ENCODE data around the gene ACTN1.
"Not testable (repeated sequence)": the region's sequence is repeated elsewhere in the genome, so short reads cannot be mapped to it uniquely, and the experiment has no call there.

The ACTN1 gene

DNA sequence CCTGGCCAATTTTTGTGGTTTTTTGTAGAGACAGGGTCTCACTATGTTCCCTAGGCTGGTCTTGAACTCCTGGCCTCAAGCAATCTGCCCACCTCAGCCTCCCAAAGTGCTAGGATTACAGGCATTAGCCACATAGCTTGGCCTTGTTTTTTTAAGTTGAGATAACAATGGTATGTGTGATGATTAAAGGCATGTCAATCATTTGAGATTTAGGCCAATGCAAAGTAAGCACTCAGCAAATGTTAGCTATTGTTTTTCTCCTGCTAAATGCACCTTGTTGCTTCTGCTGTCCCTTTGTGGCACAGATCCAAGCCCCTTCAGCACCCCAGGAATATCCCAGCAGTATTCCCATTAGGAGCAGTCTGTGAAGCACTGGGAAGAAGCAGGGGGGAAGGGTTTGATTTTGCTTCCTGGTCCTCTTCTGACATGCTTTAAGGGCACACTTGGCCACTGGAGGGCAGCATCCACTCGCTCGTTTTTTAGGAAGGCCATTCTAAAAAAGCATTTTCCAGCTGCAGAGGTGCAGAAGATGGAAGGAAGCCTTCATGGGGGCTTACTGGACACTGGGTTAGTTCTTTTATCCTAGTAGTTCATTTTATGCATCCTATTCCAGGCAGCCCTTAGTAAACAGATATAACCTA, 116.0 kb downstream of the ACTN1 start:
- TF ChIP-seq, protein P1, sequence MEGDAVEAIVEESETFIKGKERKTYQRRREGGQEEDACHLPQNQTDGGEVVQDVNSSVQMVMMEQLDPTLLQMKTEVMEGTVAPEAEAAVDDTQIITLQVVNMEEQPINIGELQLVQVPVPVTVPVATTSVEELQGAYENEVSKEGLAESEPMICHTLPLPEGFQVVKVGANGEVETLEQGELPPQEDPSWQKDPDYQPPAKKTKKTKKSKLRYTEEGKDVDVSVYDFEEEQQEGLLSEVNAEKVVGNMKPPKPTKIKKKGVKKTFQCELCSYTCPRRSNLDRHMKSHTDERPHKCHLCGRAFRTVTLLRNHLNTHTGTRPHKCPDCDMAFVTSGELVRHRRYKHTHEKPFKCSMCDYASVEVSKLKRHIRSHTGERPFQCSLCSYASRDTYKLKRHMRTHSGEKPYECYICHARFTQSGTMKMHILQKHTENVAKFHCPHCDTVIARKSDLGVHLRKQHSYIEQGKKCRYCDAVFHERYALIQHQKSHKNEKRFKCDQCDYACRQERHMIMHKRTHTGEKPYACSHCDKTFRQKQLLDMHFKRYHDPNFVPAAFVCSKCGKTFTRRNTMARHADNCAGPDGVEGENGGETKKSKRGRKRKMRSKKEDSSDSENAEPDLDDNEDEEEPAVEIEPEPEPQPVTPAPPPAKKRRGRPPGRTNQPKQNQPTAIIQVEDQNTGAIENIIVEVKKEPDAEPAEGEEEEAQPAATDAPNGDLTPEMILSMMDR (IDR thresholded peaks at IDR 0.05), result peak; percentile 72
- peaks cover 4% of the 10 kb centered on the region for H3K27me3 Mint-ChIP-seq (ENCODE audit: low read depth, poor library complexity)
- H3K27ac Mint-ChIP-seq, result no peak overlapping the region
- H3K36me3 Mint-ChIP-seq (ENCODE audit: low read depth), result peaks cover 8% of the 10 kb centered on the region
- H3K4me3 Mint-ChIP-seq, result no peak overlapping the region
- H3K4me1 Mint-ChIP-seq, result peaks cover 10% of the 10 kb centered on the region
- peak; percentile 80 for DNase-seq
- H3K9me3 Mint-ChIP-seq, result peaks cover 16% of the 10 kb centered on the region

DNA sequence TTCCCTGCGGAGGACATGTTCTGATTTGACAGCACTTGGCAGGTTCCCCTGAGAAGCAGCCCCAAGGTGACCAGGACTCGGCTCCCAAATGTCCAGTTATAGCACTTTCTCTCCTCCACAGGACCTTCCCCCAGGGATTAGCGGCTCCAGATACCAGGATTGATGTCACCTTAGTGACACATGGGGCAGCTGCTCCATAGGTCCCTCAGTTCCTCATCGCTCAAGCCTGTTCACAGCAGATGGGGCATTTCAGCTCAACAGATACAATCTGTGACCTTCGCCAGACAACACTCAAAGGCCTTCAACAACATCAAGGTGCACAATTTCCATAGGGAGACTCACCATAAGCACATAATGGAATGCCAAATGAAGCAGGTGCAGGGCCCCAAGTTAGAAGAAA, 118.3 kb downstream of the ACTN1 start:
- peaks cover 15% of the 10 kb centered on the region for H3K9me3 Mint-ChIP-seq

DNA sequence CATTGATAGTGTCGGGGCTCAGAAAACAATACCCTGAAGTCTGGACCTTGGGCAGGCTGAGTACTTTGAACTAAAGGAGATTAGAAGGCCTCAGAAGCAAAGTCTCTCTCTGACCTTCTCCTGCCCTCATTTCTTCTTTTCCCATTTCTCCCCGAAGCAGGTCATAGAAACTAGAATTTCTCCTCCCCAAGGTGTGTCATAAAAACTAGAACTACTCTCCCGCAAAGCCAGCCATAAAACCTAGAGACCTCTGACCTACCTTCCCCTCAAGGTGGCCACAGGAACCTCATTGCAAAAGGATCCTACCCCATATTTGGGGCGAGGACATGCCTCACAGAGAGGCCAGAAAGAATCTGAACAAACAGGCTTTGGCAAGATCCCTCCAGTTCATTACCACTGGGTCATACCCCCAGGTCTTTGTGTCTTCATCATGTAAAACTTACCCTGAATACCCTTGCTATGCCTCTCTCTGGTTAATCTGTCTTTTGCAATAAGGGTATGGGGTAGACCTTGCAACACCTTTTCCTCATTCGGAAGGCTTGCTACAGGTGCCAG, 121.5 kb downstream of the ACTN1 start:
- DNase-seq, result no peak
- peaks cover 4% of the 10 kb centered on the region for H3K27me3 Mint-ChIP-seq (ENCODE audit: low read depth, poor library complexity)
- peaks cover 27% of the 10 kb centered on the region for H3K4me1 Mint-ChIP-seq
- H3K9me3 Mint-ChIP-seq, result peaks cover 7% of the 10 kb centered on the region
- TF ChIP-seq, protein P1 (IDR thresholded peaks at IDR 0.05), result no peak
- H3K27ac Mint-ChIP-seq, result peak overlapping the region; percentile 26
- no peak overlapping the region for H3K4me3 Mint-ChIP-seq
- H3K36me3 Mint-ChIP-seq (ENCODE audit: low read depth), result peaks cover 8% of the 10 kb centered on the region

More for the DNA sequence above, 118.3 kb downstream of the ACTN1 start:
- H3K4me3 Mint-ChIP-seq, result no peak overlapping the region
- H3K27ac Mint-ChIP-seq, result no peak overlapping the region
- H3K36me3 Mint-ChIP-seq (ENCODE audit: low read depth), result peaks cover 7% of the 10 kb centered on the region
- no peak for DNase-seq
- H3K4me1 Mint-ChIP-seq, result peaks cover 26% of the 10 kb centered on the region
- TF ChIP-seq, protein P1 (IDR thresholded peaks at IDR 0.05), result no peak
- H3K27me3 Mint-ChIP-seq (ENCODE audit: low read depth, poor library complexity), result peaks cover 3% of the 10 kb centered on the region

DNA sequence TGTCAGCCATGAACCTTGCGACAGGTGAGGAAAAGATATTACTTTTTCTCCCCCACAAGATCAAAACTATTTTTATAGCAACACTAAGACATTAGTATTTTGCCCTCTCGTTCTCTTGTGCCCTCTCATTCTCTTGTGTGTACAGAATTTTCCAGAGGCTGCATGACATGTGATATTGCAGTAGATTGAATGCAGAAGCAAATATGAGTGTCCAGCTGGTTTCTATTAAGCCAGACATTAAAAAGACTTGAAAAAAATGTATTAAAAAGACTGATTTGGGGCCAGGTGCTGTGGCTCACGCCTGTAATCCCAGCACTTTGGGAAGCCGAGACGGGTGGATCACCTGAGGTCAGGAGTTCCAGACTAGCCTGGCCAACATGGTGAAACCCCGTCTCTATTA, 122.5 kb downstream of the ACTN1 start:
- no peak overlapping the region for H3K27ac Mint-ChIP-seq

DNA sequence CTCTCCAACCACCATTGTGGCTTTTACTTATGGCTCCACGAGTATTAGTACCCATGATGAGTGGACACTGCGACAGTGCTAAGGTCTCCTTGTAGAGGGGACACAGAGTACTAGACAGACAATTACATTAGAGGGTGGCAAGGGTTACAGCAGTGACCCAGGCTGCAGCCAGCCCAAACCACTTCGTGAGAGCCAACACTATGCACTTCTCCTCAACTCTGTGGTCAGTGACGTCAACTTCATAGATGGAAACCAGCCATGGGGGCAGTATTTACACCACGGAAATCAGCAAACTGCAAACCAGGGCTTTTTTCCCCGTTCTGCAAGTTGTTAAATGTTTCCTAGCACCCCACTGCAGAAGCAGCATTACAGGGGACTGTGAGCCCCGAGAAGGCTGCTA, 124.7 kb downstream of the ACTN1 start:
- H3K27me3 Mint-ChIP-seq (ENCODE audit: low read depth, poor library complexity), result peaks cover 4% of the 10 kb centered on the region
- peaks cover 22% of the 10 kb centered on the region for H3K4me1 Mint-ChIP-seq
- no peak overlapping the region for H3K4me3 Mint-ChIP-seq
- TF ChIP-seq, protein P1 (IDR thresholded peaks at IDR 0.05), result no peak
- no peak for DNase-seq
- peaks cover 12% of the 10 kb centered on the region for H3K9me3 Mint-ChIP-seq
- no peak overlapping the region for H3K27ac Mint-ChIP-seq
- peaks cover 8% of the 10 kb centered on the region for H3K36me3 Mint-ChIP-seq (ENCODE audit: low read depth)

More for the DNA sequence above, 122.5 kb downstream of the ACTN1 start:
- Mint-ChIP-seq H3K36me3 (ENCODE audit: low read depth) (peaks cover 8% of the 10 kb centered on the region), H3K27me3 (ENCODE audit: low read depth, poor library complexity) (peaks cover 4% of the 10 kb centered on the region), H3K4me1 (peaks cover 24% of the 10 kb centered on the region), H3K4me3 (no peak overlapping the region), H3K9me3 (peaks cover 12% of the 10 kb centered on the region)
- TF ChIP-seq, protein P1 (IDR thresholded peaks at IDR 0.05), result no peak
- DNase-seq, result no peak

DNA sequence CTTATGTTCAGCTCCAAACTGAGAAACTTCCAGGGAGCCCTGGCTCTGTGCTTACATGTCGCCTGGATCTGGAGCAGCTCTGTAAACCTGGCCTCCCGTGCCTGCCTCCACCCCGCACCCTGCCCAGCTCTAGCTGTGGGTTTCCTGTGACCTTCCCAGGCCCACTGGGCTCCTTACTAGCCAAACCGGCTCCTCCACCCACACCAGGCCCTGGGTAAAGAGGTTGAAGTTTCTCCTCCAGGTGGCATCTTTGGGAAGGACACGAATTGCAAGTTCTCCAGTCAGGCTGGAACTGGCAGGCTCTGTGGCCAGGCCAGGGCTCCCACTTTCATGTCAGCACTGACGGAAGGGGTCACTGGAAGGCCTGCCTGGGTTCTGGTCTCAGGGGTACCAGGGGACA, 125.4 kb downstream of the ACTN1 start:
- TF ChIP-seq, protein P1 (IDR thresholded peaks at IDR 0.05), result no peak
- H3K4me3 Mint-ChIP-seq, result no peak overlapping the region
- peaks cover 22% of the 10 kb centered on the region for H3K4me1 Mint-ChIP-seq
- no peak overlapping the region for H3K27ac Mint-ChIP-seq
- H3K27me3 Mint-ChIP-seq (ENCODE audit: low read depth, poor library complexity), result peaks cover 4% of the 10 kb centered on the region
- no peak for DNase-seq
- H3K36me3 Mint-ChIP-seq (ENCODE audit: low read depth), result peaks cover 8% of the 10 kb centered on the region
- peaks cover 12% of the 10 kb centered on the region for H3K9me3 Mint-ChIP-seq

DNA sequence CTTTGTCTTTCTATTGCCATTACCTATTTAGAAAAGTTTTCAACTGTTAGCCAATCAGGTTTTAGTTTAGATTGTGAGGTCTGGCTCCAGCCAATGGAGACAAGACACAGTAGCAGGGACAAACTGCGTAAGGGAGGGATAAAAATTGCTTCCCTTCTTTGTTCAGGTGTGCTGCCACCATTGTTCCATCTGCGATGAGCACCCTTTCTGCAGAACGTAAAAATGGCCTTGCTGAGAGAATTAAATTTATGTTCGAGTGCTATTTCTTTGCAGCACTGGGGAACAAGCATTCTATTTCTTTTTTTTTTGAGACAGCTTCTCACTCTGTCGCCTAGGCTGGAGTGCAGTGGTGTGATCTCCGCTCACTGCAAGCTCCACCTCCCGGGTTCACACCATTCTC, 126.6 kb downstream of the ACTN1 start:
- H3K36me3 Mint-ChIP-seq (ENCODE audit: low read depth); H3K27me3 Mint-ChIP-seq (ENCODE audit: low read depth, poor library complexity); H3K4me3 Mint-ChIP-seq; DNase-seq: not testable (repeated sequence)
- H3K27ac Mint-ChIP-seq, result peak overlapping the region; percentile 63
- H3K4me1 Mint-ChIP-seq, result peaks cover 15% of the 10 kb centered on the region
- H3K9me3 Mint-ChIP-seq, result peaks cover 12% of the 10 kb centered on the region

Data from nephron progenitor cell (in vitro differentiated cells).